Activated CD8-positive, alpha-beta memory T cell treated with anti-CD3 and anti-CD28 coated beads, Interleukin-2, amount 50 U/mL, for 48 hours (primary cell): ENCODE results near the gene PAQR9.

Experiments used
- DNase-seq: peaks from one replicate; pipeline ENCODE4 v3.0.0-alpha.2; 2020

The PAQR9 gene

GRCh38 chr3:142947799-142948575 is 15.5 kb downstream of the PAQR9 start:
- DNase-seq, result no peak

DNA sequence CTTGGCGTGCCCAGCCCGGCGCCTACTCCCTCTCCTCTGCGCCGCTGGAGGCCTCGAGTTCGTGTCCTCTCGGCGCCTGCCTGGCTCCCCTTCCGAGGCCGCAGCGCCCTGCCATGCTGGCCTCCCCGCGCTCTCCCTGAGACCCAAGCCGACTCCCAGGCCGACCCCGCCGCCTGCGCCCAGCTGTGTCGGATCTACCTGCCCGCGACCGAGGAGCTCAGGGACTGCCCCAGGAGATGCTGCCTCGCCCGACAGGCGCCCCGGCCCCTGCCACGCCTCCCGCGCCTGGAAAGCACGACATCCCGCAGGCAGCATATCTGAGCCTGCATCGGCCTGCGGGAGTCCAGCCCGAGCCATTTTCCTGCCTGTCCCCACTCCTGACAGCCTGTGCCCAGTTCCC is 16.1 kb downstream of the PAQR9 start:
- no peak for DNase-seq

DNA sequence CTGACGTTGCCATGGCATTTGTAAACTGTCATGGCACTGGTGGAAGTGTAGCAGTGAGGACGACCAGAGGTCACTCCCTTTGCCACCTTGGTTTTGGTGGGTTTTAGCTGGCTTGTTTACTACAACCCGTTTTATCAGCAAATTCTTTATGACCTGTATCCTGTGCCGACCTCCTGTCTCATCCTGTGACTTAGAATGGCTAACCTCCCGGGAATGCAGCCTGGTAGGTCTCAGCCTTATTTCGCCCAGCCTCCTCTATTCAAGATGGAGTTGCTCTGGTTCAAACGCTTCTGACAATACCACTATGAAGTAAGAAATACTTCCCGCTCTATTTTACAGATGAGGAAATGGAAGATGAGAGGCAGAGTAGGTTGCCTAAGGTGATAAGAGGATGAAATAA is 16.6 kb downstream of the PAQR9 start:
- DNase-seq, result no peak

DNA sequence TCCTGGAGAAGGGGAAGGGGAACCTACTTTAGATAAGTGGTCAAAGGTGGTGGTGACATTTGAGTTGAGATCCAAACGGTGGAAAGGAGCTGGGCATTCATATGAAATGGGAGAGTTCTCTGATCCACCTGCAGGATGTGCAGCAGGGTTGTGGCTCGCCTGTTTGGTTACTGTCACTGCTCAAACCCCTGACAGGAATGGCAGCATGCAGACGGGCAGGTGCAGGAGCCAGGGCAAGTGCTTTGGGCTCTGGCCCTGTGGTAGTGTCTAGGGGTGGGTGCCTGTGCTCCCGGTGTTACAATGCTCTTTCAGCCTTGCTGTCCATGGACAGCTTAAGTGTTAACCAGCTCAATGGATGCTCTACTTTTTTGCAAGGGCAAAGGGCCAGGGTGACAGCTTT is 18.5 kb downstream of the PAQR9 start:
- no peak for DNase-seq

DNA sequence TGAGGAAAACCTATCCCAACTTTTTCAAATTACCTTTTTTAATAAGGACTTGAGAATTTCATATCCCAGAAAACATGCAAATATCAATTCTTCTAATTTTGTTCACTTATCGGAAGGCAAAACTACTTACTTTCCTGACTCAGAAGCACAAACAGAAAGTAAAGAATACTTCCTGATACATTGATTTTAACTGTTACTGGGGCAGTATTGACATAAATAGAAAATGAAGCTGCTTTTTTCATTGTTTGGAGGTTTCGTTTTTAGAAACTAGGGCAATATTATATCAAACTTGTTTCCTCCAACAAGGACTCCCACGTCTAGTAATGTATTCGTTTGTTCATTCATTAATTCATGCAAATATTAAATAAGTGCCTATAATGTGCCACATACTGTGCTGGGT is 19.1 kb downstream of the PAQR9 start:
- no peak for DNase-seq

DNA sequence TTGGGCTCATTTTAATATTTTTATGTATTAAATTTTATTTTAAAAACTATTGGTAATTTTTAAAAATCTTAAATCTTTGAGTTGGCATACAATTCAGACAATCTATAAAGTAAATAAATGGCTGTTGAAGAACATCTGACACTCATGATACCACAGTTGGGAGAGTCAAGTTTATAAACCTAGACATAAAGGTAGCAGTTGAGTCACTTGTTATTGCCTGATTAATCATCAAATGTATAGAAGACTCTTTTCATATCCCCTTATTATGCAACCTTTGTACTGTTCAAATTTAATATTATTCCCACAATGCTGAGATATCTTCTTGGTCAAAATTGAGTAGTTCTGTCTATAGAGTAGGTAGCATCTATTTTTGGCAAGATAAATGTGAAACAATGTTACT is 19.6 kb downstream of the PAQR9 start:
- DNase-seq, result no peak

- no peak for DNase-seq
Measured at GRCh38 chr3:142943349-142943748, 20.1 kb downstream of the PAQR9 start.

DNA sequence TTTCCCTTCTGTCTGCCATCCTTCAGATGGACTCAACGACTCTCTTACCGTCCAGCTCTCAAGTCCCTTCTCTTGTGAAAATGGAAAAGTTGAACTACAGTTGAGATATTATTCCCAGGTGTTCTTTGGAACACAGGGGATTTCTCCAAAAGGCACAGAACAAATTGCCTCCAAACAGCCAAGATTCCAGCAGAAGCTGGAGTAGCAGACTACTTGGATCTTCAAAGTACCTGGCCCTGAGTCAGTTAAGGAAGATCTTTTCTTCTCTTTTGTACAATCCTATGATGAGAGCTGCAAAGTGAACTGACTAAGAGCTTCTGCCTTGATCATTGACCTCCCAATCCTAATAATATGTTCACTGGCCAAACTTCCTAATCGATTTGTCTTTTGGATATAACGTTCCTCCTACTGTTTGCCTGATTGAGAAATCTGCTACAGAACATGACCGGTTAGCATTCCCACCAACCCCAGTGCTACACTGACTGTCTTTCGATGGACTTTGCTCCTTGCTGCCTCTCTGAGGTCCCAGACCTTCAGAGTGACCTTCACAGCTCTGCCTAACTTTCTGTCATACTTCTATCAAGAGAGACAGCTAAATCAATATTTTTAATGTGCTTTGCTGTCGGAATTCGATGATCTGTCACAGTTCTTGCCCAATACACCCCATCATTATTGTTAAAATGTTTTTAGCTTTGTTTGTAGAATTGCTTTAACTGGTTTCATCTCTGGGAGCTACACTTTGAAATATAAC is 21.9 kb downstream of the PAQR9 start:
- no peak for DNase-seq

- DNase-seq, result no peak
Measured at GRCh38 chr3:142940472-142940871, 23.0 kb downstream of the PAQR9 start.

DNA sequence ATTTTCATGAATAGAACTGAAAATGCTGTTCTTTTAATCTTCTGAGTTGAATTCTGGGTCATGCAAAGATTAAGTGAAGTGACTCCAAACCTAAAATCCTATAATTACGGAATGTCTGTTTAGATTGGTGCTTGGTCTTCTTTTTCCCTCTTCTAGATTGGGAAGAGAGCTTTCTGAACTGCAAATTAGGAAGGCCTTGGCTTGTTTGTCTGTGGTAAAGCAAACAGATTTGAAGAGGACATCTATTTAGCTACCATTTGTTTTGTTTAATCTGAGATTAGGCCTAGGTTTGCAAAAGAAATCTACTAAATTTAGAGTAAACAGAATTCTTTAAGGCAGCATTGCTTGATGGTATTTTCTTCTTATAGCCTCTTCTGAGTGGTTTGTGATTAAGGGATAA is 23.5 kb downstream of the PAQR9 start:
- DNase-seq, result no peak

- DNase-seq, result no peak
Measured at GRCh38 chr3:142935963-142936362, 27.5 kb downstream of the PAQR9 start.

GRCh38 chr3:142934887-142935269 is 28.6 kb downstream of the PAQR9 start:
- DNase-seq, result no peak

GRCh38 chr3:142934128-142934886 is 29.2 kb downstream of the PAQR9 start:
- no peak for DNase-seq

DNA sequence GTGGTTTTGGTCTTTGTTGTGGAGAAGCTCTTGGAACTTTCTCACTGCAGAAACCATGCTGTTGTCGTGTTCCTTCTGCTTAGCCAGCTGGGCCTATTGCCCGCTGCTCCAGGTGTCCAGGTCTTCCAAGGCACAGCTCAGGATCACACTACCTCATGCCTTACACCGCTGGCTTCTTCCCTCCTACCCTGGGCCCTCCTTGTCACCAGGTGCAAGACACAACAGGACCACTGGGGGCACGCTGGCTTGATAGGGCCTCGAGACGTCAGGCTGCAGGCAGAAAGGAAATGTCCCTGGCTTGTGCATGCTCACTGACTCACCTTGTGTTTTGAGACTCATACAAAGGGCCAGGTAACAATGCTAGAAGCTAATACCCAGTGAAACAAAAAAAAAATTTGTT is 32.3 kb downstream of the PAQR9 start:
- peak; percentile 58 for DNase-seq

DNA sequence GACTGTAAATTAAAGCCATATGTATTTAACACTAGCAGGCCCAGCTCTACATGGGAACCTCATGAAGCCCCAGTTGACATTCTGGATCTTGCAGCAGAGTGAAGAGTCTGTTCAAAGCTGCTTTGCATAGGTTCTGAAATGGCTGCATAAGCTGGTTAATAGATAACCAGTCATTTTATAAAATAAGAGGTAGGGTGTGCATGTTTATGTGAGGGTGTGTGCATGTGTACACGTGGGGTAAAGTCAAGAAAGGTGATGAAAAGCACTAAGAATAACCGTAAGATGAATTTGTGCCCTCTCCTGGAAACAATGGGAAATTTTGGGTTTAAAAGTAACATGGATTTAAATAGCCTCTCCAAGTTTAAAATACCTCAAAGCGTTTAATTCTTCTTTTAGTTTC is 33.0 kb downstream of the PAQR9 start:
- DNase-seq, result no peak

GRCh38 chr3:142929890-142930289 is 33.6 kb downstream of the PAQR9 start:
- no peak for DNase-seq

GRCh38 chr3:142929109-142929508 is 34.4 kb downstream of the PAQR9 start:
- peak; percentile 61 for DNase-seq

GRCh38 chr3:142926368-142926944 is 37.0 kb downstream of the PAQR9 start:
- DNase-seq, result no peak

DNA sequence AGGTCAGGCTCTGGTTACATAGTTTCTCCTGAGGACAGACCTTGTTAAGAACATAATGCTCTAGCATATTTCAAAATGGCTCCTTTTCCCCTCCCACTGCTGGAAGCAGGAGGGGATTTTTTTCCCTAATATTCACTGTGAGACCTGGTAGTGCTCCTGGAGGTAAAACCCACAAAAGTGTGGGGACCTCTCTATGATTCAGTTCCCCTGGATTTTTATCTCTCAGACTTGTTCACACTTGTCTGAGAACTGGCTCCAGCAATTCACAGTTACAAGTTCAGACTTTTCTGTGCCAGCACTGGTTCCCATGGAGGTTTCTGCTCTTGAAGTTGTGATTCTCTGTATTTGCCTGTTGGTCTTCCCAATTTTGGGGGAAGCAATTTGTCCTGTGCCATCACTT is 38.3 kb downstream of the PAQR9 start:
- DNase-seq, result no peak

DNA sequence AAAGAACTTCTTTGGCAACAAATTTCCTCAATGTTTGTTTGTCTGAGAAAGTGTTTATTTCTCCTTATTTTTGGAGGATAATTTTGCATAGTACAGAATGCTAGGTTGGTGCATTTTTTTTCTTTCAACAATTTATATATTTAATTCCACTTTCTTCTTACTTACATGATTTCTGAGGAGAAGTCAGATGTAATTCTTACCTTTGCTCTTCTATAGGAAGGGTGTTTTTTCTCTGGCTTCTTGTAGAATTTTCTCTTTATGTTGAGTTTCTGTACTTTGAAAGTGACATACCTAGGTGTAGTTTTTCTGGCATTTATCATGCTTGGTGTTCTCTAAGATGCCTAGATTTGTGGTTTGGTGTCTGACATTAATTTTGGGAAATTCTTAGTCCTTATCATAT is 39.8 kb downstream of the PAQR9 start:
- DNase-seq, result no peak

- DNase-seq, result no peak
Measured at GRCh38 chr3:142916605-142917004, 46.9 kb downstream of the PAQR9 start.

- DNase-seq, result no peak
Measured at GRCh38 chr3:142915636-142916035, 47.8 kb downstream of the PAQR9 start.

DNA sequence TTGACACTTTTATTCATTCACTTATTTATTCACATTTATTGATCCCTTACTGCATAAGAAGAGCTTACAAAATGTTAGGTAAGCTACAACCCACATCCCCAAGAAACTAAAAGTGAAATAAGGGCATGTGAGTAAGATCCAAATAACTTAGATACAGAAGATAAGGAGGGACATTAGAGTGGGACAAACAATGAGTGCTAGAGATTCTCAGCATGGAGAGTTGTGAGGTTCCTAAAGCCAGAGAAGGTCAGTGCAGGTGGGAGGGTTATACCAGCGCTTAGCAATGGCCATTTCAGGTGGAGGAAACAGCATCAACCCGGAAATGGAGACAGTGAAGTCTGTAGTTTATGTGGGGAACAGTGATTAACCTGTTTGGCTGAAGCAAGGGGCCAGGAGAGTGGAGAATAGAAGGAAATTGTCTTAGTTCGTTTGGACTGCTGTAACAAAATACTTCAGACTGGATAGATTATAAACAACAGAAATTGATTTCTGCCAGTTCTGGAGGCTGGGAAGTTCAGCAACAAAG is 49.1 kb downstream of the PAQR9 start:
- DNase-seq, result no peak
